CD4-positive, alpha-beta T cell (primary cell): Measurements from ENCODE around the gene LSM14A. TPM values are rescaled to one million over a fixed set of nuclear protein-coding genes. Genes with fewer than 3 reads are reported as not detected.
A peak's percentile ranks its signal among the peaks of the same experiment; 100 is the strongest.

Experiments
- ATAC-seq: fragments of 200-7000 bp; cut with Tn5 transposase; one replicate; pipeline ENCODE4 v1.10.0; 2022; ENCODE audit warnings: mild to moderate bottlenecking; ENCODE audit not compliant: poor library complexity
- CTCF ChIA-PET: fragments of 350-600 bp; sonication (Branson Sonifier 250); formaldehyde crosslinking; loops from one replicate; lab custom pipeline; 2021; ENCODE audit warnings: antibody characterized with exemption, inconsistent platforms; lab: Charles Lee
- POLR2A ChIA-PET: fragments of 350-600 bp; sonication (Branson Sonifier 250); formaldehyde crosslinking; loops from one replicate; lab custom pipeline; 2021; ENCODE audit warnings: antibody characterized with exemption, inconsistent platforms; lab: Charles Lee
- DNase-seq, 14 experiments: peaks; one replicate each; pipeline ENCODE4 v3.0.0-alpha.2; 2013 to 2020; ENCODE audit warnings: mixed read lengths in 2 of 14
- H3K27ac ChIP-seq, 2 donors: one replicate each; pipeline versions ENCODE4 v1.5.1 to v1.7.0; 2013; ENCODE audit warnings: low read length in 2 of 2, low read depth in 1 of 2, mild to moderate bottlenecking in 1 of 2
- H3K27me3 ChIP-seq, 2 experiments: 1 replicate in 1 of 2; 2 replicates in 1 of 2; pipeline versions ENCODE4 v1.6.1 to v1.7.0; 2013; ENCODE audit warnings: low read length in 2 of 2, control low read depth in 1 of 2, mild to moderate bottlenecking in 1 of 2, moderate library complexity in 1 of 2; ENCODE audit not compliant: insufficient read depth in 2 of 2, control insufficient read depth in 1 of 2
- H3K36me3 ChIP-seq: one replicate; pipeline ENCODE4 v1.6.1; 2013; ENCODE audit warnings: low read length, control low read depth; ENCODE audit not compliant: insufficient read depth
- H3K4me1 ChIP-seq: one replicate; pipeline ENCODE4 v1.6.1; 2013; ENCODE audit warnings: low read length, control low read depth; ENCODE audit not compliant: insufficient read depth
- H3K4me3 ChIP-seq: one replicate; pipeline ENCODE4 v1.5.1; 2013; ENCODE audit warnings: mild to moderate bottlenecking, low read length, moderate library complexity
- H3K9me3 ChIP-seq, 2 experiments: 1 replicate in 1 of 2; 2 replicates in 1 of 2; pipeline versions ENCODE4 v1.6.1 to v1.7.0; 2013; ENCODE audit warnings: low read length in 2 of 2, mild to moderate bottlenecking in 2 of 2, control low read depth in 1 of 2, moderate library complexity in 1 of 2; ENCODE audit not compliant: control insufficient read depth in 1 of 2, insufficient read depth in 1 of 2
- H3K27ac Mint-ChIP-seq: one replicate; pipeline ENCODE4 v1.8.0; 2020; ENCODE audit warnings: mixed read lengths
- H3K27me3 Mint-ChIP-seq: one replicate; pipeline ENCODE4 v1.8.0; 2021; ENCODE audit warnings: mixed read lengths
- H3K36me3 Mint-ChIP-seq: one replicate; pipeline ENCODE4 v1.8.0; 2021; ENCODE audit warnings: low read depth, mixed read lengths
- H3K4me1 Mint-ChIP-seq: one replicate; pipeline ENCODE4 v1.8.0; 2021; ENCODE audit warnings: low read depth, mixed read lengths
- H3K4me3 Mint-ChIP-seq: one replicate; pipeline ENCODE4 v1.8.0; 2020; ENCODE audit warnings: mild to moderate bottlenecking, mixed read lengths
- H3K9me3 Mint-ChIP-seq: one replicate; pipeline ENCODE4 v1.8.0; 2020; ENCODE audit warnings: mixed read lengths
- intact Hi-C, 2 experiments: fragments of 100-400 bp; cut with DNase I in 1 of 2; cut with micrococcal nuclease in 1 of 2; formaldehyde crosslinking; loops; one replicate each; pipeline versions ENCODE4 v1.15.1 to v1.9.0; 2023 to 2025; cut with DNase I, micrococcal nuclease
- total RNA-seq, 174 experiments: library from RNA in 2 of 174; stranded (reverse) in 2 of 174; gene quantifications; one replicate each; pipeline ENCODE4 v1.2.3 and lab custom pipeline; 2021 to 2026
- TF ChIP-seq, protein P1 (sequence below): fragments of 200-600 bp; IDR thresholded peaks from one replicate; pipeline ENCODE4 v1.8.0; 2022; ENCODE audit warnings: antibody characterized with exemption, mild to moderate bottlenecking

The LSM14A gene
- total RNA-seq, 2 experiments from 2014 or later = 210 to 217 TPM

DNA sequence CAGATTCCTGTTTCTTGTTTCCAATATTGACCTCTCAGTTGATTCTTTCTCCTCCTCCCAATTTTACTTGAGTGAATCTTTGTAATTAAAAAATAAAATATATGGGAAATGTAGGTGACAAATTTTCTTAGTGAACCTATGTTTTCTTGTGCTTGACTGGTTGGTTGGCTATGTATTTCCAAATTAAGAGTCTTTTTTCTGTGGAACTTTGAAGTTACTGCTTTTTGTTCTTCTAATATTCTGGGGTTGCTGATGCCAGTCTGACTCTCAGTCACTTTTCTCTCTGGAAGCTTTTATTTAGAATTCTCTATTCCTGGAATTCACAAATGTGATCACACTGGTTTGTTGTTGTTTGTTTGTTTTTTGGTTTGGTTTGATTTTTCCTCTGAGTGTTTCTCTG is 9.8 kb downstream of the LSM14A start:
- peaks cover 90% of the 10 kb centered on the region for H3K4me1 Mint-ChIP-seq

DNA sequence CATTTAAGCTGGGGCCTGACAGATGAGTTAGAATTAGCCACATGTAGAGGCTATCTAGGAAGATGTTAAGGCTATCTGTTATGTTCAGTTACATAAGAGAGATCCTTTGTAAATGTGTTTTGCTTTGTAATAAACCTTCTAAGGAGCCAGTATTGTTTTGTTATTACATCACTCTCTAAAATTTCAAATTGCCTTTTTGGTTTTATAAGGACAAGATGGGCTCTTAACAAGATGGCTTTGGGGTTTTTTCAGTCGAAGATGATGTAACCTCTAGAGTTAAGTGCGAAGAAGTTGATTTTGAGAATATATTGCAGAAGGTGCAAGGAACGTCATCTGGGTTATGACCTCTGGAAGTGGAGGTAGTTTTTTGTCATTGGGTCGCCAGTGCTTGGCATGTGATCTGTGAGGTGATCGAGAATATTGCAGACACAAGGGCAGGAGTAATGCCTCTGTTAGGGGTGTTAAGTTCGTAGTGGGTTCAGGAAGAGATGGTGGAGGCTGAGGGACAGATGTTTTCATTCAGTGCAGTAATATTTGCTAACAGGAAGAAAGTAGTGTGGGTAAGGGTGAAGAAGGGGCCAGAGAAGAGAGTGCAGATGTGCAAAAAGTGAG is 12.7 kb downstream of the LSM14A start:
- no peaks in the 10 kb centered on the region for H3K27me3 Mint-ChIP-seq
- ChIA-PET POLR2A (no interaction called here), CTCF (no interaction called here)
- H3K4me3 Mint-ChIP-seq = peak overlapping the region; percentile 65
- H3K27ac Mint-ChIP-seq = peak overlapping the region; percentile 55
- Histone ChIP-seq H3K27me3 (no peaks in the 10 kb centered on the region), H3K27ac (no peak overlapping the region), H3K9me3 (no peaks in the 10 kb centered on the region), H3K4me1 (peaks cover 45% of the 10 kb centered on the region), H3K4me3 (no peak overlapping the region), H3K36me3 (peaks cover 15% of the 10 kb centered on the region)
- ATAC-seq (peak; percentile 48), DNase-seq (peak in 3 of 14 experiments; percentile 19 to 37 (median 35))
- H3K9me3 Mint-ChIP-seq = no peaks in the 10 kb centered on the region
- H3K4me1 Mint-ChIP-seq = peaks cover 90% of the 10 kb centered on the region
- intact Hi-C loops = no loop called here
- H3K36me3 Mint-ChIP-seq = peaks cover 39% of the 10 kb centered on the region
- TF ChIP-seq, protein P1, sequence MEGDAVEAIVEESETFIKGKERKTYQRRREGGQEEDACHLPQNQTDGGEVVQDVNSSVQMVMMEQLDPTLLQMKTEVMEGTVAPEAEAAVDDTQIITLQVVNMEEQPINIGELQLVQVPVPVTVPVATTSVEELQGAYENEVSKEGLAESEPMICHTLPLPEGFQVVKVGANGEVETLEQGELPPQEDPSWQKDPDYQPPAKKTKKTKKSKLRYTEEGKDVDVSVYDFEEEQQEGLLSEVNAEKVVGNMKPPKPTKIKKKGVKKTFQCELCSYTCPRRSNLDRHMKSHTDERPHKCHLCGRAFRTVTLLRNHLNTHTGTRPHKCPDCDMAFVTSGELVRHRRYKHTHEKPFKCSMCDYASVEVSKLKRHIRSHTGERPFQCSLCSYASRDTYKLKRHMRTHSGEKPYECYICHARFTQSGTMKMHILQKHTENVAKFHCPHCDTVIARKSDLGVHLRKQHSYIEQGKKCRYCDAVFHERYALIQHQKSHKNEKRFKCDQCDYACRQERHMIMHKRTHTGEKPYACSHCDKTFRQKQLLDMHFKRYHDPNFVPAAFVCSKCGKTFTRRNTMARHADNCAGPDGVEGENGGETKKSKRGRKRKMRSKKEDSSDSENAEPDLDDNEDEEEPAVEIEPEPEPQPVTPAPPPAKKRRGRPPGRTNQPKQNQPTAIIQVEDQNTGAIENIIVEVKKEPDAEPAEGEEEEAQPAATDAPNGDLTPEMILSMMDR = no peak

More for the DNA sequence above, 9.8 kb downstream of the LSM14A start:
- ATAC-seq (no peak), DNase-seq (no peak)
- Histone ChIP-seq H3K4me3 (no peak overlapping the region), H3K27me3 (no peaks in the 10 kb centered on the region), H3K4me1 (peaks cover 51% of the 10 kb centered on the region), H3K36me3 (peaks cover 21% of the 10 kb centered on the region), H3K27ac (no peak overlapping the region), H3K9me3 (no peaks in the 10 kb centered on the region)
- Mint-ChIP-seq H3K36me3 (peaks cover 52% of the 10 kb centered on the region), H3K27ac (no peak overlapping the region), H3K27me3 (no peaks in the 10 kb centered on the region), H3K4me3 (peak overlapping the region; percentile 32), H3K9me3 (no peaks in the 10 kb centered on the region)
- intact Hi-C loops = no loop called here
- POLR2A ChIA-PET = interaction anchor here (1.2 kb wide), 2 partner anchors 9 to 10 kb away, joined by 3 to 4 read pairs; partner anchors contain the start of gene LSM14A
- CTCF ChIA-PET = interaction anchor here (1.1 kb wide), 1 partner anchor 10 kb away, joined by 4 read pairs; no protein-coding TSS in a partner anchor
- TF ChIP-seq, protein P1 = no peak

DNA sequence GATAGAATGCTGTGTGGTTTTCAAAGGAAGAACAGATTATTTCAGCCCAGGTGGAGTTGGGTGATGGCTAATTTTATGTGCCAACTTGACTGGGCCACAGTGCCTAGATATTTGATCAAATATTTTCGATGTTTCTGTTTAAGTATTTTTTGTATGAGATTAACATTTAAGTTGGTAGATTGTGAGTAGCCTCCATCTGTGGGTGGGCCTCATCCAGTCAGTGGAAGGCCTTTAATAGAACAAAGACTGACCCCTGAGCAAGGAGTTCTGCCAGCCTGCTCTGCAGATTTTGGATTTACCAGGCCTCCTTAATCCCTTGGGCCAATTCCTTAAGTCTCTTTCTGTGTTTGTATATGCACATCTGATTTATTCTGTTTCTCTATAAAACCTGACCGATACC is 13.9 kb downstream of the LSM14A start:
- TF ChIP-seq, protein P1 = no peak
- no peaks in the 10 kb centered on the region for H3K27me3 ChIP-seq
- ChIA-PET CTCF (interaction anchor here (0.9 kb wide), 1 partner anchor 8 kb away, joined by 3 read pairs; no protein-coding TSS in a partner anchor), POLR2A (interaction anchor here (1.2 to 1.5 kb wide), 2 partner anchors 9 to 23 kb away, joined by 3 read pairs; no protein-coding TSS in a partner anchor)
- peak overlapping the region; percentile 26 for H3K4me3 Mint-ChIP-seq
- no peak overlapping the region for H3K4me3 ChIP-seq
- ATAC-seq (no peak), DNase-seq (no peak)
- no peak overlapping the region for H3K27ac ChIP-seq
- peaks cover 3% of the 10 kb centered on the region for H3K36me3 ChIP-seq
- H3K36me3 Mint-ChIP-seq = peaks cover 29% of the 10 kb centered on the region
- H3K4me1 ChIP-seq = peaks cover 35% of the 10 kb centered on the region
- H3K4me1 Mint-ChIP-seq = peaks cover 90% of the 10 kb centered on the region
- intact Hi-C loops = no loop called here
- H3K9me3 Mint-ChIP-seq = no peaks in the 10 kb centered on the region
- H3K27ac Mint-ChIP-seq = peak overlapping the region; percentile 55
- no peaks in the 10 kb centered on the region for H3K9me3 ChIP-seq
- H3K27me3 Mint-ChIP-seq = no peaks in the 10 kb centered on the region
